H1 (cell line): ENCODE results near the gene TTC5. TPM values are rescaled to one million over a fixed set of nuclear protein-coding genes. Genes with fewer than 3 reads are reported as not detected.
"Not testable (repeated sequence)": the region's sequence is repeated elsewhere in the genome, so short reads cannot be mapped to it uniquely, and the experiment has no call there.

Experiments
- CTCF ChIA-PET: fragments of 300-600 bp; sonication (Branson Sonifier 250); formaldehyde crosslinking; loops from one replicate; lab custom pipeline; 2021; ENCODE audit not compliant: partially characterized antibody; lab: Charles Lee
- POLR2A ChIA-PET: fragments of 300-600 bp; sonication (Branson Sonifier 250); formaldehyde crosslinking; loops from one replicate; lab custom pipeline; 2021; ENCODE audit warnings: inconsistent platforms; ENCODE audit not compliant: partially characterized antibody; lab: Charles Lee
- DNase-seq, 2 experiments: peaks; one replicate each; pipeline versions ENCODE4 v3.0.0 to v3.0.0-alpha.2; 2010 to 2022; ENCODE audit warnings: low spot score in 2 of 2, low read depth in 1 of 2, mixed read lengths in 1 of 2
- FAIRE-seq: peaks from 2 replicates; lab custom pipeline; 2011; peaks lifted over from hg19 to GRCh38; lab: Jason Lieb, UNC
- H2AFZ ChIP-seq: 2 replicates; pipeline ENCODE4 v1.8.1; 2012; ENCODE audit warnings: low read length, inconsistent platforms
- H2AK5ac ChIP-seq: 2 replicates; pipeline ENCODE4 v1.6.1; 2013; ENCODE audit warnings: low read depth, low read length
- H2BK120ac ChIP-seq: replicated peaks from 2 replicates; pipeline ENCODE3; 2013; ENCODE audit warnings: low read depth, low read length, inconsistent platforms
- H2BK12ac ChIP-seq: 2 replicates; pipeline ENCODE4 v1.6.1; 2013; ENCODE audit warnings: low read depth, low read length
- H2BK15ac ChIP-seq: 2 replicates; pipeline ENCODE4 v1.6.1; 2013; ENCODE audit warnings: low read length
- H2BK20ac ChIP-seq: 2 replicates; pipeline ENCODE4 v1.6.1; 2013; ENCODE audit warnings: low read length
- H2BK5ac ChIP-seq: 2 replicates; pipeline ENCODE4 v1.6.1; 2013; ENCODE audit warnings: low read depth, low read length
- H3K14ac ChIP-seq: 2 replicates; pipeline ENCODE4 v1.6.1; 2013; ENCODE audit warnings: inconsistent platforms; ENCODE audit not compliant: insufficient read length
- H3K18ac ChIP-seq: 2 replicates; pipeline ENCODE4 v1.6.1; 2013; ENCODE audit warnings: low read length; ENCODE audit errors: extremely low read depth
- H3K23ac ChIP-seq: 2 replicates; pipeline ENCODE4 v1.6.1; 2013; ENCODE audit warnings: inconsistent platforms; ENCODE audit not compliant: insufficient read length
- H3K23me2 ChIP-seq: 2 replicates; pipeline ENCODE4 v1.6.1; 2013; ENCODE audit warnings: low read depth, low read length
- H3K27ac ChIP-seq: 2 replicates; pipeline ENCODE4 v1.6.1; 2011; ENCODE audit warnings: low read depth, low read length, inconsistent platforms
- H3K27me3 ChIP-seq, 4 experiments: replicated peaks in 1 of 4; 1 replicate in 1 of 4; 2 replicates in 3 of 4; pipeline versions ENCODE4 v1.6.1 to v1.8.1; 2011 to 2013; ENCODE audit warnings: low read length in 3 of 4, mild to moderate bottlenecking in 3 of 4, inconsistent platforms in 2 of 4, mixed read lengths in 2 of 4, moderate library complexity in 1 of 4; ENCODE audit not compliant: control insufficient read depth in 3 of 4, insufficient read depth in 3 of 4; ENCODE audit errors: extremely low read depth in 1 of 4
- H3K36me3 ChIP-seq, 4 experiments: 2 replicates each; pipeline versions ENCODE4 v1.6.1 to v1.8.1; 2011 to 2013; ENCODE audit warnings: mild to moderate bottlenecking in 4 of 4, low read length in 3 of 4, moderate library complexity in 2 of 4, control low read depth in 1 of 4, inconsistent platforms in 1 of 4; ENCODE audit not compliant: insufficient read depth in 4 of 4, control insufficient read depth in 2 of 4
- H3K4ac ChIP-seq: replicated peaks from 2 replicates; pipeline ENCODE3; 2013; ENCODE audit warnings: low read length, low read depth, mixed read lengths, inconsistent platforms; ENCODE audit not compliant: insufficient read length
- H3K4me1 ChIP-seq, 4 experiments: replicated peaks in 1 of 4; 1 replicate in 1 of 4; 2 replicates in 3 of 4; pipeline versions ENCODE4 v1.6.1 to v1.8.1; 2011 to 2013; ENCODE audit warnings: low read length in 3 of 4, inconsistent platforms in 2 of 4, mixed read lengths in 1 of 4; ENCODE audit not compliant: insufficient read depth in 4 of 4, control insufficient read depth in 3 of 4
- H3K4me2 ChIP-seq, 2 experiments: 2 replicates each; pipeline versions ENCODE4 v1.6.1 to v1.8.1; 2011 to 2013; ENCODE audit warnings: low read depth in 2 of 2, low read length in 2 of 2, control low read depth in 1 of 2, inconsistent platforms in 1 of 2, mild to moderate bottlenecking in 1 of 2; ENCODE audit not compliant: insufficient read depth in 1 of 2
- H3K4me3 ChIP-seq, 4 experiments: fragments of 200-600, 300-600 bp in 1 of 4; sonication (generic), shearing (Covaris generic), sonication (Bioruptor Twin) in 1 of 4; 2 replicates each; pipeline versions ENCODE4 v1.5.1 to v1.8.1; 2011 to 2016; ENCODE audit warnings: low read length in 4 of 4, low read depth in 3 of 4, control low read depth in 2 of 4, inconsistent platforms in 2 of 4, mild to moderate bottlenecking in 2 of 4, mixed read lengths in 1 of 4, moderate library complexity in 1 of 4; ENCODE audit not compliant: insufficient read depth in 2 of 4; ENCODE audit errors: extremely low read depth in 1 of 4
- H3K56ac ChIP-seq: replicated peaks from 2 replicates; pipeline ENCODE3; 2013; ENCODE audit warnings: low read depth, mild to moderate bottlenecking, mixed read lengths, low read length, inconsistent platforms; ENCODE audit not compliant: insufficient read length
- H3K79me1 ChIP-seq: 2 replicates; pipeline ENCODE4 v1.6.1; 2013; ENCODE audit warnings: low read depth, low read length, control low read depth
- H3K79me2 ChIP-seq, 2 experiments: 2 replicates each; pipeline versions ENCODE4 v1.6.1 to v1.8.1; 2012 to 2013; ENCODE audit warnings: low read length in 2 of 2, mild to moderate bottlenecking in 2 of 2, inconsistent platforms in 1 of 2; ENCODE audit not compliant: insufficient read depth in 2 of 2, control insufficient read depth in 1 of 2
- H3K9ac ChIP-seq, 4 experiments: replicated peaks in 1 of 4; 1 replicate in 1 of 4; 2 replicates in 3 of 4; pipeline versions ENCODE4 v1.6.1 to v1.8.1; 2011 to 2013; ENCODE audit warnings: low read depth in 3 of 4, low read length in 3 of 4, control low read depth in 2 of 4, mild to moderate bottlenecking in 2 of 4, moderate library complexity in 2 of 4, inconsistent platforms in 1 of 4; ENCODE audit errors: extremely low read depth in 1 of 4
- H3K9me3 ChIP-seq, 2 experiments: 2 replicates each; pipeline versions ENCODE4 v1.6.1 to v1.8.1; 2012 to 2013; ENCODE audit warnings: mild to moderate bottlenecking in 2 of 2, moderate library complexity in 2 of 2, control low read depth in 1 of 2, inconsistent platforms in 1 of 2, low read depth in 1 of 2, low read length in 1 of 2, mixed read lengths in 1 of 2; ENCODE audit not compliant: insufficient read depth in 2 of 2
- H4K20me1 ChIP-seq, 2 experiments: replicated peaks in 1 of 2; 2 replicates each; pipeline versions ENCODE3 to v1.8.1; 2011 to 2013; ENCODE audit warnings: inconsistent platforms in 2 of 2, low read length in 2 of 2, mild to moderate bottlenecking in 1 of 2; ENCODE audit not compliant: insufficient read depth in 2 of 2, control insufficient read depth in 1 of 2
- H4K5ac ChIP-seq: 2 replicates; pipeline ENCODE4 v1.6.1; 2013; ENCODE audit warnings: low read length, low read depth, mixed read lengths, inconsistent platforms; ENCODE audit not compliant: insufficient read length
- H4K8ac ChIP-seq: 2 replicates; pipeline ENCODE4 v1.8.0; 2013; ENCODE audit warnings: mild to moderate bottlenecking, moderate library complexity, low read length, inconsistent platforms; ENCODE audit not compliant: insufficient read depth; ENCODE audit errors: extremely low read depth
- H4K91ac ChIP-seq: replicated peaks from 2 replicates; pipeline ENCODE3; 2013; ENCODE audit warnings: low read length, mixed read lengths, inconsistent platforms; ENCODE audit not compliant: insufficient read length
- WGBS, 2 experiments: shearing (Covaris generic) in 1 of 2; methylation state at CpG; one replicate each; pipeline versions ENCODE4 v1.1.6 to v1.1.7; 2013 to 2015; ENCODE audit warnings: low lambda C conversion rate in 2 of 2, mixed read lengths in 2 of 2, inconsistent platforms in 1 of 2, low coverage in 1 of 2, missing lambda C conversion rate in 1 of 2; ENCODE audit not compliant: insufficient replicate concordance in 2 of 2, insufficient coverage in 1 of 2, insufficient read length in 1 of 2; ENCODE audit errors: extremely low coverage in 1 of 2, missing lambda C conversion rate in 1 of 2; 5-methylcytosine and 5-hydroxymethylcytosine counted together
- polyA plus RNA-seq, 7 experiments: library from polyadenylated mRNA; depleted of rRNA in 3 of 7; stranded (reverse) in 5 of 7; unstranded in 2 of 7; fragments of >200 nt in 5 of 7; fragments of 200-250 nt in 2 of 7; gene quantifications; 1 replicate in 5 of 7; 2 replicates in 1 of 7; 4 replicates in 1 of 7; pipeline versions ENCODE4 v1.2.1 to v1.2.3, GENCODE V29; 2011 to 2013; ENCODE audit warnings: missing spikeins in 2 of 7, mixed read lengths in 2 of 7
- total RNA-seq: library from RNA; stranded (reverse); fragmentation: NEBNext Ultra II Directional; extraction: Animal tissue kit (Norgen Biotek cat#: 25700); gene quantifications from 2 replicates; pipeline ENCODE4 v1.2.1, GENCODE V29; 2021

TTC5 gene
- total and polyA plus RNA-seq, 2 of the 8 experiments (the other 6 are each of a cell fraction or from before 2014, with no cell fraction given) = 9.1 to 18.0 TPM

GRCh38 chr14:20280265-20280664, 25.5 kb downstream of the TTC5 start:
- H4K5ac ChIP-seq, H2AFZ ChIP-seq, H3K4me3 ChIP-seq, H3K4me1 ChIP-seq, H3K79me2 ChIP-seq, H2BK15ac ChIP-seq, H3K56ac ChIP-seq, DNase-seq, H4K91ac ChIP-seq, H3K27me3 ChIP-seq, H4K20me1 ChIP-seq, FAIRE-seq, CTCF ChIA-PET, H4K8ac ChIP-seq, H3K27ac ChIP-seq, H2BK20ac ChIP-seq, H2BK5ac ChIP-seq, H3K23ac ChIP-seq, H3K36me3 ChIP-seq, H2BK120ac ChIP-seq, H3K79me1 ChIP-seq, H2BK12ac ChIP-seq, H3K4ac ChIP-seq, H3K14ac ChIP-seq, H3K4me2 ChIP-seq, H3K9ac ChIP-seq, H3K23me2 ChIP-seq, H3K18ac ChIP-seq, H2AK5ac ChIP-seq: not testable (repeated sequence)
- 96% methylated on average over 7 of the region's 7 CpGs; no CpG with 5 or more reads in 1 of the 2 experiments for WGBS, 2 experiments
- H3K9me3 ChIP-seq = peaks cover 3 to 12% of the 10 kb centered on the region in 2 experiments; a peak in 2 of 4 replicates
- POLR2A ChIA-PET = interaction anchor here (1.0 kb wide), 1 partner anchor 15 kb away, joined by 4 read pairs; no protein-coding TSS in a partner anchor
